Erythroblast (primary cell): Measurements from ENCODE around the gene DNAI2.

Experiments used
- GATA1 ChIP-seq: IDR thresholded peaks from 2 replicates; pipeline ENCODE4 v1.6.1; 2011; ENCODE audit warnings: low read depth, mild to moderate bottlenecking, control low read depth, low read length, moderate library complexity
- POLR2A ChIP-seq: IDR thresholded peaks from 2 replicates; pipeline ENCODE4 v1.6.1; 2011; ENCODE audit warnings: mild to moderate bottlenecking, low read length

DNA sequence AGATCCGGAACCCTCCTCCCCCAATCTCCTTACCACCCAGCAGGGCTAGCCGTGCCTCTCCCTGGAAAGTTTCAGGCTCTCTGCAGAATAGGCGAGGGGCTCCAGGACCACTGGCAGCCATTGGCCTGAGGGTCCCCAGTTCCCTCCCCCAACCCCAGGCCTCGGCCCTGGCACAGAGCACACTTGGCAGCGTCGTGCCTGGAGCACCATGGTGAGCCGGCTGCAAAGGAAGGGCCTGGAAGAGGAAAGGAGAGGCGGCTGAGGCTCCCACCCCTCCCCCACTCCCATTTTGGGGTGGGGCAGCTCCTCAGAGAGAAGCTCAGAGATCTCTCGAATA is 88.0 kb downstream of the DNAI2 start:
- TF ChIP-seq POLR2A: no peak
- no peak for TF ChIP-seq GATA1
